Muscle of leg (tissue), 11 donors: ENCODE data around the gene ITGA11. TPM values are rescaled to one million over a fixed set of nuclear protein-coding genes. Genes with fewer than 3 reads are reported as not detected.

Source experiments
- DNase-seq: peaks from one replicate; pipeline ENCODE4 v3.0.0; 2013
- H3K27ac ChIP-seq: one replicate; pipeline ENCODE4 v1.5.1; 2013; ENCODE audit warnings: mild to moderate bottlenecking, low read length, control low read depth
- H3K27me3 ChIP-seq: one replicate; pipeline ENCODE4 v1.6.1; 2013; ENCODE audit warnings: low read length; ENCODE audit not compliant: control insufficient read depth, insufficient read depth
- H3K36me3 ChIP-seq: one replicate; pipeline ENCODE4 v1.6.1; 2013; ENCODE audit warnings: low read length; ENCODE audit not compliant: control insufficient read depth, insufficient read depth
- H3K4me1 ChIP-seq: one replicate; pipeline ENCODE4 v1.6.1; 2013; ENCODE audit warnings: low read length; ENCODE audit not compliant: control insufficient read depth, insufficient read depth
- H3K4me3 ChIP-seq: one replicate; pipeline ENCODE4 v1.5.1; 2013; ENCODE audit warnings: low read length, control low read depth
- H3K9me3 ChIP-seq: replicated peaks from 2 replicates; pipeline ENCODE4 v1.6.1; 2013; ENCODE audit warnings: low read depth, low read length; ENCODE audit not compliant: control insufficient read depth
- WGBS: methylation state at CpG from one replicate; pipeline ENCODE4 v1.1.5; 2013; ENCODE audit warnings: missing lambda C conversion rate; ENCODE audit not compliant: insufficient coverage; 5-methylcytosine and 5-hydroxymethylcytosine counted together
- polyA plus RNA-seq, 8 donors: library from polyadenylated mRNA; unstranded; fragments of 120-200 nt; gene quantifications; one replicate each; pipeline versions ENCODE4 v1.2.1 to v1.2.3, GENCODE V29; 2013; ENCODE audit warnings: inconsistent platforms in 1 of 8, low replicate concordance in 1 of 8; ENCODE audit not compliant: insufficient read length in 8 of 8, insufficient read depth in 1 of 8
- total RNA-seq: library from RNA; stranded (reverse); fragments of 120-200 nt; gene quantifications from one replicate; pipeline ENCODE4 v1.2.4, GENCODE V29; 2013

ITGA11 gene
- total and polyA plus RNA-seq, 9 donors, result 1.8 to 17.9 (median 5.5) TPM

GRCh38 chr15:68332266-68332665 lies 99.7 kb downstream of the ITGA11 start:
- Histone ChIP-seq H3K4me3 (no peak overlapping the region), H3K27me3 (peaks cover 2% of the 10 kb centered on the region), H3K9me3 (no peaks in the 10 kb centered on the region), H3K4me1 (peaks cover 24% of the 10 kb centered on the region), H3K36me3 (no peaks in the 10 kb centered on the region), H3K27ac (no peak overlapping the region)
- no peak for DNase-seq
- WGBS, result 92% methylated on average over 19 of the region's 21 CpGs

GRCh38 chr15:68330901-68331300 lies 101.1 kb downstream of the ITGA11 start:
- Histone ChIP-seq H3K27me3 (peaks cover 2% of the 10 kb centered on the region), H3K36me3 (no peaks in the 10 kb centered on the region), H3K27ac (no peak overlapping the region), H3K4me3 (no peak overlapping the region), H3K9me3 (no peaks in the 10 kb centered on the region), H3K4me1 (peaks cover 24% of the 10 kb centered on the region)
- DNase-seq, result no peak
- 42% methylated on average over 5 of the region's 10 CpGs for WGBS

DNA sequence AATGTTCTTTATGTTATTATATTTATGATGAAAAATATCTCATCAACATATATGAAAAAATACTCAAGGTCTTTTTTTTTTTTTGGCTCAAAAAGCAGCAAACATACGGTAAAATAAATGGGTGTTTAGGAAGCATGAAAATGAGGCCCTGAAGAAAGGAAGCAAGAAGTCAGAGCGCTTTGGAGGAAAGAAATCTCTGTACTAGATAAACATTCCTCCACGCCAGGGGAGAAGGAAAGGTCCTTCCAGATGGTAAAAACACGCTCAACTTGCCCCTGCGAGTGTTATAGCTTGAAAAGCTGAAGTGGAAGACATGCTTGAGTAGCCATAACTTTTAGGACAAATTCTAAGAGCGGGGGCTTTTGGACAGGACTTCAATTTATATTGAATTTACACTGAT lies 101.5 kb downstream of the ITGA11 start:
- 30% methylated on average over 2 of the region's 6 CpGs for WGBS
- no peaks in the 10 kb centered on the region for H3K9me3 ChIP-seq
- no peak overlapping the region for H3K27ac ChIP-seq
- no peak overlapping the region for H3K4me3 ChIP-seq
- DNase-seq, result no peak
- H3K27me3 ChIP-seq, result peaks cover 4% of the 10 kb centered on the region
- no peaks in the 10 kb centered on the region for H3K36me3 ChIP-seq
- peaks cover 22% of the 10 kb centered on the region for H3K4me1 ChIP-seq

- Histone ChIP-seq H3K27me3 (peaks cover 4% of the 10 kb centered on the region), H3K27ac (no peak overlapping the region), H3K9me3 (no peaks in the 10 kb centered on the region), H3K36me3 (no peaks in the 10 kb centered on the region), H3K4me1 (peaks cover 7% of the 10 kb centered on the region), H3K4me3 (no peak overlapping the region)
- WGBS, result 88% methylated on average over 2 of the region's 3 CpGs
- no peak for DNase-seq
These were observed 103.0 kb downstream of the ITGA11 start for GRCh38 chr15:68328964-68329363.

- Histone ChIP-seq H3K9me3 (no peaks in the 10 kb centered on the region), H3K36me3 (no peaks in the 10 kb centered on the region), H3K27me3 (peaks cover 4% of the 10 kb centered on the region), H3K4me3 (no peak overlapping the region), H3K4me1 (peaks cover 2% of the 10 kb centered on the region), H3K27ac (no peak overlapping the region)
- 71% methylated on average over 6 of the region's 8 CpGs for WGBS
- DNase-seq, result no peak
These were observed 103.5 kb downstream of the ITGA11 start for GRCh38 chr15:68328443-68328842.

DNA sequence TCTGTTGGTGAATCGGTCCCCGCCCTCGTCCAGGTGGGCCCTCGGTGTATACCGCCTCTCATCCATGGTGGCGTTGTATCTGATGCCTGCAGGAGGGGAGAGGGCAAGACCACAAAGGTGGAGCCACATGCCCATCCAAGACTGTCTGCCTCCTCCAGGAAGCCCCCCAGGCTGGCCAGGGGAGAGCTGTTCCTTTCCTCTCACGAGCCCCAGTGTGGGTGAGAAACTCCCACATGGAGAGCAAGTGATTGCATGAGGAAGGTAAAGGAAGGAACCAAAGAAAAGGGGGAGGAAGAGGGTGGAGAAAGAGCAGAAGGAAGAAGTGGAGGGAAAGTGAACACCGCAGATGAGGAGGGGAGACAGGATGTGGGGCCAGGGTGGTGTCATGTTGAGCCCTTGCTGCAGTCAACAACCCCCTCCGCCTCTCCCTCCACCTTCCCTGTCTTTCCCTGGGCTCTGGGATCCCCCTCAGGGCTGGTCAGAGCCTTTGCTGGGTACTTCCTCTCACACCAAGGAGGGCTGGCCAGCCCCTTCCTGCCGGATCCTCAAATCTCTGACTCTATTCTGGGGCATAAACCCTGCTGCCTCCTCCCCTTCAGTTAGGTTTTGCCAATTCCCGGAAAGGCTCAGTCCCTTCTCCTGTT lies 105.1 kb downstream of the ITGA11 start:
- Histone ChIP-seq H3K9me3 (no peaks in the 10 kb centered on the region), H3K27me3 (peaks cover 4% of the 10 kb centered on the region), H3K4me1 (no peaks in the 10 kb centered on the region), H3K36me3 (no peaks in the 10 kb centered on the region), H3K4me3 (no peak overlapping the region), H3K27ac (no peak overlapping the region)
- 78% methylated on average over 9 of the region's 11 CpGs for WGBS
- DNase-seq, result no peak

- H3K27ac ChIP-seq, result no peak overlapping the region
- 100% methylated on average over 1 of the region's 4 CpGs for WGBS
- no peaks in the 10 kb centered on the region for H3K36me3 ChIP-seq
- no peak for DNase-seq
- no peaks in the 10 kb centered on the region for H3K4me1 ChIP-seq
- no peaks in the 10 kb centered on the region for H3K9me3 ChIP-seq
- no peak overlapping the region for H3K4me3 ChIP-seq
- peaks cover 4% of the 10 kb centered on the region for H3K27me3 ChIP-seq
These were observed 106.2 kb downstream of the ITGA11 start for GRCh38 chr15:68325726-68326125.

DNA sequence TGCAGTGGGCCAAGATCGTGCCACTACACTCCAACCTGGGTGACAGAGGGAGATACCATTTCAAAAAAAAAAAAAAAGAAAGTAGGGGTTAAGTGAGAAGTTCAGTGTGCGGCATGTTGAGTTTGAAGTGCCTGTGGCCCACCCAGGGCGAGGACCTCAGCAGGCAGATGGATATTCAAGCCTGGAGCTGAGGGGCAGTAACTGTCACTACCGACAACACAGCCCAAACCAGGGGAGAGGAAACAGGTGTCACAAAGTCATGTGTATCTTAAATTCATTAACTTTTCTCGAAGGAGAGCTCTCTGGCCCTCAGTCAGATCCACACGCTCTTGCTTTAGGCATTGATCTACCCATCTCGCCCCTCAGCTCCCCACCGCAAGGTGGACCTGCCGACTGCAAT lies 109.2 kb downstream of the ITGA11 start:
- no peak for DNase-seq
- Histone ChIP-seq H3K4me3 (no peak overlapping the region), H3K9me3 (no peaks in the 10 kb centered on the region), H3K27ac (no peak overlapping the region), H3K36me3 (no peaks in the 10 kb centered on the region), H3K4me1 (no peaks in the 10 kb centered on the region), H3K27me3 (peaks cover 2% of the 10 kb centered on the region)
- 61% methylated on average over 3 of the region's 9 CpGs for WGBS

DNA sequence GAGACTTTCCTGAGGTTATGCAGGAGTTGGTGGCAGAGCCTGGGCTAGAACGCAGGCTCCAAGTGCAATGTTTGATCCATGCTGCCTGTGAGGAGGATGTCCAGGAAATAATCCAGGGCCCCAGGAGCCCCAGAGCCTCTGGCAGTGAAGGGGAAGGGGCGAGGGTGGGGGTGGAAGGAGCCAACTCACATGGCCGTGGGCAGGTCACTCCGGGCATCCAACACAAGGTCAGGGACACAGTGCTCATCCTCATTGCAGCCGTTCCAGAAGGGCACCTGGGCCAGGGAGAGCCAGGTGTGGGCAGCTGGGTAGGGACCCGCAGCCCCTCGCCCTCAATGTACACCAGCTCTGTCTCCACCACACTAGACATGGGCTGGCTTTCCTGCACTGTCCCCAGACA lies 110.7 kb downstream of the ITGA11 start:
- Histone ChIP-seq H3K36me3 (no peaks in the 10 kb centered on the region), H3K27ac (no peak overlapping the region), H3K4me1 (peaks cover 6% of the 10 kb centered on the region), H3K4me3 (no peak overlapping the region), H3K27me3 (peaks cover 2% of the 10 kb centered on the region), H3K9me3 (no peaks in the 10 kb centered on the region)
- DNase-seq, result no peak
- 71% methylated on average over 7 of the region's 7 CpGs for WGBS

- Histone ChIP-seq H3K27ac (no peak overlapping the region), H3K36me3 (no peaks in the 10 kb centered on the region), H3K4me1 (peaks cover 19% of the 10 kb centered on the region), H3K27me3 (no peaks in the 10 kb centered on the region), H3K9me3 (no peaks in the 10 kb centered on the region), H3K4me3 (no peak overlapping the region)
- DNase-seq, result no peak
- WGBS, result 92% methylated on average over 12 of the region's 12 CpGs
These were observed 112.0 kb downstream of the ITGA11 start for GRCh38 chr15:68319997-68320396.
